Uterus (tissue), 4 donors: Measurements from ENCODE around the gene GRIK2. TPM values are rescaled to one million over a fixed set of nuclear protein-coding genes. Genes with fewer than 3 reads are reported as not detected.

ENCODE experiments used
- DNase-seq, 2 donors: peaks; one replicate each; pipeline ENCODE4 v3.0.0-alpha.2; 2019 to 2020
- H3K27ac ChIP-seq, 2 donors: fragments of 200-600 bp; sonication (generic); 1 replicate in 1 of 2; 2 replicates in 1 of 2; pipeline ENCODE4 v1.5.1; 2016 to 2018
- H3K27me3 ChIP-seq, 2 donors: fragments of 200-600 bp; sonication (generic); one replicate each; pipeline ENCODE4 v1.5.1; 2018 to 2019; ENCODE audit warnings: control low read depth in 1 of 2
- H3K36me3 ChIP-seq, 2 donors: fragments of 200-600 bp; sonication (generic); one replicate each; pipeline ENCODE4 v1.5.1; 2019; ENCODE audit warnings: control low read depth in 1 of 2
- H3K4me1 ChIP-seq, 2 donors: fragments of 200-600 bp; sonication (generic); one replicate each; pipeline ENCODE4 v1.5.1; 2018 to 2019; ENCODE audit warnings: control low read depth in 1 of 2
- H3K4me3 ChIP-seq, 2 donors: fragments of 200-600 bp; sonication (generic); 1 replicate in 1 of 2; 2 replicates in 1 of 2; pipeline ENCODE4 v1.5.1; 2018 to 2019; ENCODE audit warnings: mild to moderate bottlenecking in 1 of 2
- H3K9me3 ChIP-seq, 2 donors: fragments of 200-600 bp; sonication (generic); one replicate each; pipeline ENCODE4 v1.5.1; 2019; ENCODE audit warnings: control low read depth in 1 of 2
- POLR2A ChIP-seq, 2 donors: fragments of 450-650 bp; IDR thresholded peaks; one replicate each; pipeline ENCODE4 v1.6.1; 2016; ENCODE audit warnings: antibody characterized with exemption in 2 of 2, mild to moderate bottlenecking in 1 of 2, moderate library complexity in 1 of 2
- intact Hi-C: fragments of 100-400 bp; cut with DNase I; formaldehyde crosslinking; loops from one replicate; pipeline ENCODE4 v1.15.1; 2023; ENCODE audit warnings: low total_unique reads
- total RNA-seq, 4 donors: library from RNA; depleted of rRNA in 3 of 4; stranded (reverse); fragments of >200 nt in 3 of 4; gene quantifications; one replicate each; pipeline versions ENCODE4 v1.1.0 to v1.2.4, GENCODE V29; 2014 to 2023
- TF ChIP-seq, protein P1 (sequence below), 4 experiments: fragments of 200-600 bp in 2 of 4; fragments of 450-650 bp in 2 of 4; sonication (generic) in 2 of 4; IDR thresholded peaks; one replicate each; pipeline ENCODE4 v1.5.1; 2016 to 2019; ENCODE audit warnings: antibody characterized with exemption in 4 of 4, mild to moderate bottlenecking in 2 of 4, moderate library complexity in 1 of 4
- donor health status: DM: yes; HTN: yes; CAD: no.

GRIK2 gene
- total RNA-seq, 4 donors from 2014 or later, result 0.76 to 13.1 TPM; not detected in 2

DNA sequence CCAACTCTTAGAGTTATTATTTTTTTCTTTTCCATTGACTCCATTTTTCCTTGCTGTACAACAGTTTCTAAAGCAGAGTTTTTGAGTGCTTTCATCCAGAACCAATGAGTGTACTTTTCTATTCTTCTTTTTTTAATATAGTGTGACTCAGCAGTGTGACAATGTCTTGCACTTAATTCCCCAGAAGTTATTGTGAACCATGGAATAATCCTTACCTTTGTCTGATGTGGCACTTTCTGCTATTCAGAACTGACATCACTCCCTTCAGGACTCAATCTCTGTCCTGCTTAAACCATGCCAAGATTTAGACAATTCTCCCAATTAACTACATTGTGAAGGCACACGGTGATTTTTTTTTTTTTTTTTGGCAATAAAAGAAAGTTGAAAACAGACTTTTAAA lies 41.5 kb downstream of the GRIK2 start:
- Histone ChIP-seq H3K4me3 (no peak overlapping the region), H3K9me3 (no peaks in the 10 kb centered on the region), H3K27ac (no peak overlapping the region), H3K36me3 (no peaks in the 10 kb centered on the region), H3K27me3 (no peaks in the 10 kb centered on the region), H3K4me1 (no peaks in the 10 kb centered on the region)
- TF ChIP-seq, protein P1, sequence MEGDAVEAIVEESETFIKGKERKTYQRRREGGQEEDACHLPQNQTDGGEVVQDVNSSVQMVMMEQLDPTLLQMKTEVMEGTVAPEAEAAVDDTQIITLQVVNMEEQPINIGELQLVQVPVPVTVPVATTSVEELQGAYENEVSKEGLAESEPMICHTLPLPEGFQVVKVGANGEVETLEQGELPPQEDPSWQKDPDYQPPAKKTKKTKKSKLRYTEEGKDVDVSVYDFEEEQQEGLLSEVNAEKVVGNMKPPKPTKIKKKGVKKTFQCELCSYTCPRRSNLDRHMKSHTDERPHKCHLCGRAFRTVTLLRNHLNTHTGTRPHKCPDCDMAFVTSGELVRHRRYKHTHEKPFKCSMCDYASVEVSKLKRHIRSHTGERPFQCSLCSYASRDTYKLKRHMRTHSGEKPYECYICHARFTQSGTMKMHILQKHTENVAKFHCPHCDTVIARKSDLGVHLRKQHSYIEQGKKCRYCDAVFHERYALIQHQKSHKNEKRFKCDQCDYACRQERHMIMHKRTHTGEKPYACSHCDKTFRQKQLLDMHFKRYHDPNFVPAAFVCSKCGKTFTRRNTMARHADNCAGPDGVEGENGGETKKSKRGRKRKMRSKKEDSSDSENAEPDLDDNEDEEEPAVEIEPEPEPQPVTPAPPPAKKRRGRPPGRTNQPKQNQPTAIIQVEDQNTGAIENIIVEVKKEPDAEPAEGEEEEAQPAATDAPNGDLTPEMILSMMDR (IDR thresholded peaks at IDR 0.05), result no peak
- no peak for TF ChIP-seq POLR2A (IDR thresholded peaks at IDR 0.05)
- DNase-seq, result no peak
- intact Hi-C loops, result no loop called here

DNA sequence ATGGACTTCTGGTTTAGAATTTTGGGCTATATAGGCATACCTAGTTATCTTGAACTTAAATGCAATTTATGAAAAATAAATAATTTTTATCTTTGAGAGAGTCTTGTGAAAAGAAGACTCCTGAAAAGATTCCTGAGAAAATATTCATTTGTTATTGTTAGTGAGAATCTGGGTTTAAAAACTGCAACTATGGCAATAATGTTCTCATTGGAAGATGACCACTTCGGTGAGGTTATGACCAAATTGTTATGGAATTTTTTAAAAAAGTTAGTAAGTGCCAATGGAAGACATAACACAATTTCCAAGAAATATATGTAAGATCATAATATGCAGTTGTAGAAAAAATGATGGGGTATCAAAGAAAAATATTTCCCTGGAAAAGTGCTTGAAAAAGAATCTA lies 46.3 kb downstream of the GRIK2 start:
- intact Hi-C loops, result no loop called here
- no peak for DNase-seq
- Histone ChIP-seq H3K36me3 (no peaks in the 10 kb centered on the region), H3K27me3 (no peaks in the 10 kb centered on the region), H3K4me1 (no peaks in the 10 kb centered on the region), H3K27ac (no peak overlapping the region), H3K4me3 (no peak overlapping the region), H3K9me3 (no peaks in the 10 kb centered on the region)
- no peak for TF ChIP-seq POLR2A (IDR thresholded peaks at IDR 0.05)
- TF ChIP-seq, protein P1 (IDR thresholded peaks at IDR 0.05), result no peak

DNA sequence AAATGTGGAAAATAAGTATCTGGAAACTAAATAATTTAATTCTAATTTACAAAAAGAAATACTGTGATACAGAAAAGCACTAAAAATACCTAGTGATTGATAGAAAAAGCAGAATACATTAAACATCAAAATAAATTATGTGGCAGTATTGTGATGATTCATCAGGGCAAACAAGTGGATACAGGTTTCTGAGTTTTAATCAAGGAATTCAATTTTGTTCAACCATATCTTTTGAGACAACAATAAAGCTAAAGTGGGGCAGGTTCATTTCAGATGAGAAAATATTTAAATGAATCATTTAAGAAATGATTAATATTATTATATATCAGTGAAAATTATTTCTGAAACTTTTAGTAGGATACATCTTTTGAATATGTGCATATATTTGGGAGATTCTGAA lies 49.8 kb downstream of the GRIK2 start:
- Histone ChIP-seq H3K27me3 (no peaks in the 10 kb centered on the region), H3K9me3 (no peaks in the 10 kb centered on the region), H3K4me3 (no peak overlapping the region), H3K27ac (no peak overlapping the region), H3K4me1 (no peaks in the 10 kb centered on the region), H3K36me3 (no peaks in the 10 kb centered on the region)
- intact Hi-C loops, result no loop called here
- TF ChIP-seq, protein P1 (IDR thresholded peaks at IDR 0.05), result no peak
- TF ChIP-seq POLR2A (IDR thresholded peaks at IDR 0.05), result no peak
- DNase-seq, result no peak

DNA sequence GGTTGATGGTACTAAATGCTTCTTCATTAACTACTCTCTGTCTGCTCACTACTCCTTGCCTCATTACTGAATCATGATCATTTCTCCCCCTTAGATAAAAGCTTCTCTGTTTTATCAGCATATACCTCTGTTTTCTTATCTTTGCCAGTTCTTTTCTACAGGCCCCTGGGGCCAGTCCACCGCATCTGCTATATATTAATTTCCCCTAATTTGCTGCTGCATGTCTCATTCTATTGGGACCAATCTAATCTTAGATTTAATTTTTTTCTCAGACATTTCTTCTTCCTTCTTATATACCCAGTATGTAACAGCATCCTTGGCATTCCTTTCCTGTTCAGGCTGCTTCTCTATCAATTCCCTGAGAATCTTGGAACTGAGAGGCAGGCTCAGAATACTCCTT lies 51.2 kb downstream of the GRIK2 start:
- no peak overlapping the region for H3K27ac ChIP-seq
- intact Hi-C loops, result no loop called here
- H3K4me3 ChIP-seq, result no peak overlapping the region
- H3K4me1 ChIP-seq, result no peaks in the 10 kb centered on the region
- DNase-seq, result no peak
- no peaks in the 10 kb centered on the region for H3K36me3 ChIP-seq
- no peaks in the 10 kb centered on the region for H3K9me3 ChIP-seq
- TF ChIP-seq, protein P1 (IDR thresholded peaks at IDR 0.05), result no peak
- TF ChIP-seq POLR2A (IDR thresholded peaks at IDR 0.05), result no peak
- no peaks in the 10 kb centered on the region for H3K27me3 ChIP-seq

DNA sequence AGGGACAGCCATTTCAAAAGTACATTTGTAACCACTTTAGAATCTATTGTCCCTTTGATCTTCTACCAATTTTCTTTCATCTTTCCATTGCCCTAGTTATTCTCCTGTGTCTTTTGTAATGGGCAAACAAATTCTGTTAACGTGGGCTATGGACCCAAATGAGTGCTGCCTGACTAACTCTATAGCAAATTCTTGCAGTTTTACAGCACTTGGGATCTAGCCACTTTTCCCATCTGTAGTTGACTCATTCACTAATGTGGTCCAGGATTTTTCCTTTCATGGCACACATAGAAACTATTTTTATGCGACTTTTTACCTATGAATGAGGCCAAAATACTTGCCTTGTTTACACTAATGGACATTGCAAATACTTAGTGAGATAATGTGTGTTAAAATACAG lies 52.0 kb downstream of the GRIK2 start:
- DNase-seq, result no peak
- TF ChIP-seq, protein P1 (IDR thresholded peaks at IDR 0.05), result no peak
- TF ChIP-seq POLR2A (IDR thresholded peaks at IDR 0.05), result no peak
- no peaks in the 10 kb centered on the region for H3K27me3 ChIP-seq
- no peak overlapping the region for H3K27ac ChIP-seq
- no peaks in the 10 kb centered on the region for H3K9me3 ChIP-seq
- no peak overlapping the region for H3K4me3 ChIP-seq
- intact Hi-C loops, result no loop called here
- no peaks in the 10 kb centered on the region for H3K36me3 ChIP-seq
- no peaks in the 10 kb centered on the region for H3K4me1 ChIP-seq
